ENCODE results near the gene ABHD11.
"Not testable (repeated sequence)": the region's sequence is repeated elsewhere in the genome, so short reads cannot be mapped to it uniquely, and the experiment has no call there.

The ABHD11 gene

DNA sequence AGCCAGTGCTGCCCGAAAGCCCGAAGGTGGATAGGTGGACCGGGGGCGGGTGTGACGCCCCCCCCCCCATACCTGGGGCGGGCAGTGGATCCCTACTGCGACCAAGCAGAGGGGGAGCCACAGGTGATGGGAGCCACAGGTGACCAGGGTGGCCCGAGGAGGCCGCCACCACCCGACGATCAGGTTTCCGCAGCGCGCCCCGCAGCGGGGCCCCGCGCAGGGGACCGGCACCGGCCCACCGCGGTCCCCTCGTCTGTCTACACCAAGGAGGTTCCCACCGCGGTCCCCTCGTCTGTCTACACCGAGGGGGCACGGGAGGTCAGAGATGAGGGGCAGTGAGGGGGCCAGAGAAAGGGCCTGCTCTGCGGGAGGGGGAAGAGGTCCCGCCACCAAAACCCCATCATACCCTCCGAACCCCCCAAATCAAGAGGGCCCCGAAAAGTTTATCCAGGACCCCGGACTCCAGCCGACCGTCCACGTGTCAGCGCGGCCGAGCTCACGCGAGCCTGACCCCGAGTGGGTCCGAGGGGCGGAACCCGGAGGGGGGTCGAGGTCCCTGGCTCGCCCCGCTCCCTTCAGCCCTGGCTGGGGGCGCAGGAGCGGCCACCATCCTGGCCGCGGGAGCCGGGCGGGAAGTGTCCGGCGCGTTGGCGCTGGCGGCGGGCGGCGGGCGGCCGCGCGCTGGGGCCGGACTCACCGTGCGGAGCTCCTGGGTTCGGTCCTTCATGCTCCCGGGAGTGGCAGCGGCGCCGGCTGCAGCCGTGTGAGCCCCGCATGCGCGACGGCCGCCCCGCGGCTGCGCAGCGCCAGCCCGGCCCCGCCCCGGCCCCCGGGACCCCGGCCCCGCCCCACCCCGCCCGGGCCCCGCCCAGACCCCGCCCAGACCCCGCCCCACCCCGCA, 19.4 kb downstream of the ABHD11 start, which contains the start of gene STX1A:
TSS of gene STX1A (minus strand) at position 765 of the 901 bp plus-strand sequence. CDS start at position 727, 38 bp downstream.
- DNase-seq (ENCODE audit: low spot score) = peak; percentile 55

DNA sequence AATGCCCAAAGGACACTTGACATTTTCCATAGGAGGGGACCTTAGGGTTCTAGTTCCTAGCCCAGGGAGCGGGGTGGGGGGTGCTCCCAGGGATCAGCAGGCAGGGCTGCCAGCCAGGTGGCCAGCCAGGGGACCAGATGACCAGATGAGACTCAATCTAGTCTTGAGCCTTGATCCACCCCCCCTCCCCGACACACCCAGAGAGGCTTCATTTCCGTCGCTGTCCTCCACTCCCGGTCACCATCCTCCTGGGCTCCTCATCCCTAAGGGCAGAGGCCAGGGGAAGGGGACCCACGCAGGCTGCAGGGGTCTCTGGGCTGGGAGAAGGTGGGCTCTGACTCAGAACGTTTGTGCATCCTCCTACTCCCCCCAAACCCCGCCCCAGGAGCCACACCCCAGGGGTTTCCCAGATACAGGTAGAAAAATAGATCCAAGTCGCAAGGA, 20.1 kb downstream of the ABHD11 start:
- DNase-seq (ENCODE audit: low spot score) = no peak

DNA sequence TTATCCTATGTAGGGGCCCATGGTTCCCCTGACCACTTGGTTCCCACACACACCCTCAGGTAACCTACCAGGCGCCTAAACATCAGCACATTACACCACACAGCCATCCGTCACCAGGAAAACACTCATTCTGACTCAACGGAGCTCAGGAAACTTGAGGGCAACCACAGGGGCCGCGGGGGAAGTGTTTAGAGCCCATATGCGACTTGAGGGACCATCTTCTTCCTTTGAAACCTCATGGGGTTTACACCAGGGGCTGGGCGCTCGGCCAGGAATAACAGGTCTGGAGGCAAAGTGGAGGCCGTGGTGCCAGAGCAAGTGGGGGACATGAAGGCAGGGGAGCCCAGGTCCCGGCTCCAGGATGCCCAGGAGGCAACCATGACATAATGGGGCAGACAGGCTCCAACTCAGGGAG, 20.6 kb downstream of the ABHD11 start:
- peak; percentile 95 for DNase-seq (ENCODE audit: low spot score)

DNA sequence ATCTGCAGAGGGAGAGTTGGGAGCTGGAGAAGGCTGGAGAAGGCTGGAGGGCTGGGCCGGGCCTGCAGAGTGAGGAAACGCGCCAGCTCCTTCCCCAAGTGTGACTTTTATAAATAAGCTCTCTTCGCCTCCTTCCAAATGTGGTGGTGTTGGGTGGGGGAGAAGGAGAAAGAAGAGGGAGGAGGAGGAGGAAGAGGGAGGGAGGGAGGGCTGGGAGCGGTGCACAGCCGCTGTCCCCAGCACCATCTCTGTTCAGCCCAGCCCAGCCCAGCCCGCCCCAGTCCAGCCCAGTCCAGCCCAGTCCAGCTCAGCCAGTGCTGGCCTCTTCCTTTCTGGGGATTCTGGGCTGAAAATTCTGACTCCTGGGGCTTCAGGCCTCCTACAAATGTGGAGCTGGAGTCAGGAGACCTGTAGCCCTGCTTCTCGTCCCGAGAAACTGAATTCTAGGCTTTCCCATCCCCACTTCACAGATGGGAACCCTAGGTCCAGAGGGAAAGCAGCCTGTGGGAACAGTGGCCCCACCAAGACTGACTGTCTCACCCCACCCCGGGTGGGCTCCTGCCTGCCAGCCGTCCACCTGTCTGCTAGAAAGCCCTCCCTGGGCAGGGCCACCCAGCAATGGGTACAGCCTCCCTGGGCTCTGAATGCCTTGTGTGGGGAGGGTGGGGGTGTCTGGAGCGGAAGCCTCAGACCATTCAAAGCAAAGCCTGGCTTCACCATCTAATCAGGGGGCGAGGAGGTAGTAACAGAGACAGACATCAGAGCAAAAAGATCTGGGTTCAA, 21.4 kb downstream of the ABHD11 start:
- DNase-seq (ENCODE audit: low spot score) = no peak

DNA sequence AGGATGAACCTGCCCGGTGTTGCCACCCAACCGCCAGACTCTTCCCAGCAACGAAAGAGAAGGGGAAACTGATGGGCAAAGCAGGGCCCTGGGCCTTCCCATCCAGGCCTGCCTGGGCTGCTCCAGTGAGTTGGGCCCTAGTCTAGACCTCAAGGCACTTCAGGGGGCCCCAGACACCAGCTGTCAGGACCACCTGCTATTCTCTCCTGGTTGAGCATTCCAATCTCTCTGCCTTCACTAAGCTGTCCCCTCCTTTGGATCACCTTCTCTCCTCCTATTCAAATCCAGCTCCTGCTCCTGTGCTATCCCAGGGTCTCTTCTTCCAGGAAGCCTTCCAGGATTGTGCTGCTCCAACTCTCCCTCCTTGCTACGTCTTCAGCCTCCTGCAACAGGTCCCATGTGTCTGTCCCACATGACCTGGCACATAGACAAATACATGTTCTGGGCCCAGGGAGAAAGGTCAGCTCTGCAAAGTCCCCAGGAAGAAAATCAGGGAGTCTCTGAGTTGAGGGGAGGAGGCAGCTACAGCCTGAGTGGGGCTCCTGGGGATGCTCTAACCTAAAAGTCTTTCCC, 22.2 kb downstream of the ABHD11 start:
- DNase-seq (ENCODE audit: low spot score) = no peak

DNA sequence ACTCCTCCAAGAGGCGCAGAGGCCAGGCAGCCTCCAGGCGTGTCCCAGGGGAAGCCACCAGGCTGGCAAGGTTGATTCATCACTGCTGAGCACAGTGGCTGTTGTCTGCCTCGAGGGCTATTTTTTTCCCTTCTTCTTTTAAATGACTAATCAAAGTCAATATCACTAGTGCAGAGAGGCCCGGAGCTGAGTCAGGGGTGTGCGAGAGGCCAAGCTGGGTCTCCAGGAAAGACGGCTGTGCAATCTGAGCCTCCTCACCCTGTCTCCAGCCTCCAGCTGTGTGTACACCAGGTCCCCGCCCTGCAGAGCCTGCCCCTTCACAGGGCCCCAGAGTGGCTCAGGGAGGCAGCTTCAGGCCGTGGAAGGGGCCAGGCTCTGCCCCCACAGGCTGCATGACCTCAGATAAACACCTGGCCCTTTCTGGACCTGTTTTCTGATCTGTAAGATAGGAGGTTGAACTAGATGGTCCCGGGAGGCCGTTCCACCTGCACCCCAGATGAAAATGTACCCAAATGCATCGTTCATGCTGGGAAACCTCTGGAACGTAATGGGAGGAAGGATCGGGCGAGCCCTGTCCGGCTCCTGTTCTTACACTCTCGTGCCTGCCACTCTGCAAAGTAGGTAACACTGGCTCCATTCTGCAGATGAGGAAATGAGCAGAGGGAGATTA, 22.8 kb downstream of the ABHD11 start:
- peak; percentile 94 for DNase-seq (ENCODE audit: low spot score)

DNA sequence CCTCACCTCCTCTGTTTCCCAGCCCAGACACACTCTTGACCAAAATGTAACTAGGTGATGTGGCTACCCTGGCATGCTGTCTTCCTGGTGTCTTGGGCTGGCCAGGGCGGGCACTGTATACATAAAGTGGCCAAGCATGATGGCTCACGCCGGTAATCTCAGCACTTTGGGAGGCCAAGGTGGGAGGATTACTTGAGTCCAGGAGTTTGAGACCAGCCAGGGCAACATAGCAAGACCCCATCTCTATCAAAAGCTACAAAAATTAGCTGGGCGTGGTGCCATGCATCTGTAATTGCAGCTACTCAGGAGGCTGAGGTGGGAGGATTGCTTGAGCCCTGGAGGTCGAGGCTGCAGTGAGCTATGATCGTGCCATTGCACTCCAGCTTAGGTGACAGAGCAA, 25.3 kb downstream of the ABHD11 start:
- DNase-seq (ENCODE audit: low spot score) = not testable (repeated sequence)

DNA sequence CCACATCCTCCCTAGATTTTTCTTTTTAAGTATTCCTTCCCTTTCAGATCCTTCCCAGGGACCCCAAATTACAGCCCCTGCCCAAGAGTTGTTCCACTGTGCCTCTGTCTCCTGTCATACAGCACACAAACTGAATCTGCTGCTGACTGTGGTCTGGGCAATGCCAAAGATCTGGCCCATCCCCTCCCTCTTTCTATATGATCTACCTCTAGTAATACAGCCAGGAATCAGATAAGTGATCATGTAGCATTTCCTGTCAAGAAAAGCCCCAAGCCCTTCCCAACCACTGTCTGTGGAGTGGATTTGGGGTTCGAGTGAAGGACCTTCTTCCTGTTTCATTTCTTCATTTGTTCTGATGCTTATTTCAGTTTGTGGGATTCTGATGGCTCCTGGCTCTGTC, 25.8 kb downstream of the ABHD11 start:
- DNase-seq (ENCODE audit: low spot score) = no peak

DNA sequence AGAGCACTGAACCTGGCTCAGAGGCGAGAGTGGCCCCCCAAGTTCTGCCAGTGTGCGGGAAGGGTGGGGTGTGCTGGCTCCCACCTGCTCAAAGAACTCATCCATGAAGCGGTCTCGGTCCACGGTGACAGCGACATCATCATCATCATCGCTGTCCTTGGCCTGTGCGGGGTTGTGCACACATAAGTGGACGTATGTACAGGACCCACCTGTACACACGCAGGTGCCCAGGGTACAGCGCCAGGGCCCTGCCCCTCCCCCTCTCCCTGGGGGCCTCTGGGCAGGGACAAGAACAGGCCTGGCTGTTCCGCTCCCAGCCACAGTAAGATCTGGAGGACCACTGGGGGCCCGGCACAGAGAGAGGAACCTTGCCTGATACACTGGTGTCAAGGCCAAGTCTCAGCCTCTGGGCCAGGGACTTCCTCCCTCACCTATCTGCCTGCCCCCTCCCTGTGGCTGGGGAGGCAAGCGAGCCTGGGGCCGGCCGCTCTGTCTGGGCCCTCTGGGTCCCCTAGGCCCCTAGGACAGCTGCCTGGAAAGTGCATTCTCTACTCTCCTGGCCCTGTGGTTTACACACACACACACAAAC, 29.5 kb downstream of the ABHD11 start:
- no peak for DNase-seq (ENCODE audit: low spot score)

DNA sequence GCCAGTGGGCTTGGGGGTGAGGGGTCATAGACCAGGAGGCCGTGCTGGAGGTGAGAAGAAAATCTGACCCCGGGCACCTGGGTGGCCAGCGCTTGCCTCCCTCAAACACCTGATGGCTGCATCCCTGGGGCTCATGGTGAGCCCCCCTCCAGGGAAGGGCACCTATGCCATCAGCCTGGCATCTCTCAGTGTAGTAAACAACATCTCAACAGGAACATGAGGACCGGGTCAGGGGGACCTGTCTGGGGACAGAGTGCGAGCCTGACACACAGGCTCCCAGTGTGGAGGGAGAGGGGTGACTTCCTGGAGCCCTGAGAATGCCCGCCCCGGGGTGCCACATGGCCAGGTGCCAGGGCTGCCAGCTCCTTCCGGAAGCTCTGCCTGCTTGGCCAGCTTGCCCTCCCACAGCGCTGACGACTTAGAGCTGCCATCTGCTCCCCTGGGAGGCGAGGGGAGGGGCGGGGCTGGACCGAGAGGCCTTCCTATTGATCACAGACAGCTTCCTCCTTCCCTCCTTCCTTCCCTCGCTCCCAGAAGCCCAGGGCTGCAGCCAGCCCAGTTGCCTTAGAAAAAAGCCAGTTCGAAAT, 31.5 kb downstream of the ABHD11 start:
- no peak for DNase-seq (ENCODE audit: low spot score)

DNA sequence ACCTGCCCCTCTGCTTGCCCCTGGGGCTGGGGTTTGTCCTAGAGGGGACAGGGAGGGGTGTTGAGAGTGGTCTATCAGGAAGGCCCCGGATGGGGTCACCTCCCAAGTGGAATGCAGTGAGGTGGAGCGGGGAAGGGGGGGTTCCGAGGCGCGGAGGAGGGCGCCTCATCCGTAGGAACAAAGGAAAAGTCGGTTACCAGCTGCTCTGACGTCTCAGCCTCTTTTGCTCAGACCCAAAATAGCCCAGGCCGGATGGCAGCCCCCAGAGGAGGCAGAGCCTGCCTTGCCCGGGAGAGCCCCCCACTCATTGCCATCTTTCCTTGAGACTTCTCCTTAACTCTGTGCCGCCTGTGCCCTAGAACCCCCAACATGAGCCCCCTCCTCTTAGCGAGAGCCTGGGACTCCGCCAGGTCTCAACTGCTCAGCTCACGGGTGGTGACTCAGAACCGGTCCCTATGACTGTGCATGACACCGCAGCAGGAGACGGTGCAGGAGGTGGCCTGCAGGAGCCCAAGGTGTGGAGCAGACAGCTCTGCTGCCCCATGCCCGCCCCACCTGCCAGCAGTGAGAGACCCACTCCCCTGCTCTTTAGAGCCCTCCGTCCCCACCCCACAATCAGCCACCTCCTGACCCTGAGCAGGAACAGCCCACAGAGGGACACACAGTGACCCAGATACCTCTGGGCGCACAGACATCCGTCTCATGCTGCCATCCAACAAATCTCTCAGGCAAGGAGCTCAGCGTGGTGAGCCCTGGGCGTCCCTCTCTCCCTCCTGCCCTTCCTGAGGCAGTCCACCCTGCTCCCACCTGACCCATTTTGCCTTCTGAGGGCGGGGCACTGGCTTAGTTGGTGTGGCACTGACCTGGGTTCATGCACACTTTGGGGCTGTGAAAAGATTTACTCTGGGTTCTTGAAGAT, 32.2 kb downstream of the ABHD11 start:
- no peak for DNase-seq (ENCODE audit: low spot score)

DNA sequence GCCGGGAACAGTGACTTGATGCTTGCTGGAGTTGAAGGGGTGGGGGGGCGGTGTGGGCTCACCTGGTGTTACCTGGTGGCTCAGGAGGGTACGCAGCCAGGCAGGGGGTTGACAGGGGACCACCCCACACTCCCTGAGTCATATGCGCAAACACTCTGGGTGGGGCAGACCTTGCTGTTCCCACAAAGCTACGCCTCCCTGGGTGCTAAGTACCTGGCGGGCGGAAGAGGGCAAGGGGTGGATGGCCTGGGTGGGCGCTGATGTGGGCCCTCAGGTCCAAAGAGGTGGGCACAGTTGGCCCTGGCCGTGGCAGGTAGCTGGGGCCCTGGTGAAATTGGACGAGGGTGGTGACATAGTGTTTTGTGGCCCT, 33.1 kb downstream of the ABHD11 start:
- no peak for DNase-seq (ENCODE audit: low spot score)

DNA sequence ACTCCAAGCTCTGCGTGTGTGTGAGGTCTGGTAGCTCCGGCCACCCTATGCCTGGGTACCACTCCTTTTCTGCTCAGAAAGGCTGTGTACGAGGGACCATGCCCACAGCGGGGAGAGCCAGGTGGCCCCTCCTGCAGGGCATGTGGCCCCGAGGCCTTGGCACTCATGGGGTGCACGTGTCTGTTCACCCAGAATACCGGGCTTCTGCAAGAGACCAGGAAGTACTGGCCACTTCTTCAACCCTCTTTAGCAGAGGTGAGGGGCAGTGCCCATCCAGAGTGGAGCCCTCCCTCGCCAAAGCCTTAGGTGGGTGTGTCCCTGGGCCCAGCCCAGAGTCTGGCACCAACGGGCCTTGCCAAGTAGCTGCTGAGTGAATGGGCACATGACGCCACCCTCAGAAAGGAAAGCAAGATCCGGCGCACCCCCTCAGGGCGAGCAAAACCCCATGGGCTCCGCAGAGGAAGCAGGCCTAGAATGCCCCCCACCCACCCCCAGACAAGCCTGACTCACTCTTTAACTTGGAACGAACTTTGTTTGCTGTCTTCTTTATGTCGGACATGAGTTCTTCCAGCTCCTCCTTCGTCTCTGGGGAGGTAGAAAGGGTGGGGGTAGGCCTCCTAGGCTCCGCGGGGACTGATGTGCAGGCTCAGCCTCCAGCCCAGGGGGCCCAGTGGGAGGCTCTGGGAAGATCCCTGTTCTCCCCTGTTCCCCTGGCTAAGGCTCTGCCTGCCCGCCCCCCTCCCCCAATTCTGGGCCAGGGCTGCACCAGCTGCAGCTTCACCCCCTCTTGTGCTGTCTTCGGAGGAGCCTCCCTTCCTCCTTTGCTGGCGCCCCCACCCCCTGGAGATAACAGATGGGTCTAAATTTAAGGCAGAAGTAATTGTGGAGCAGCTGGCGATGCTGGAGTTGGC, 33.7 kb downstream of the ABHD11 start:
- DNase-seq (ENCODE audit: low spot score) = no peak

DNA sequence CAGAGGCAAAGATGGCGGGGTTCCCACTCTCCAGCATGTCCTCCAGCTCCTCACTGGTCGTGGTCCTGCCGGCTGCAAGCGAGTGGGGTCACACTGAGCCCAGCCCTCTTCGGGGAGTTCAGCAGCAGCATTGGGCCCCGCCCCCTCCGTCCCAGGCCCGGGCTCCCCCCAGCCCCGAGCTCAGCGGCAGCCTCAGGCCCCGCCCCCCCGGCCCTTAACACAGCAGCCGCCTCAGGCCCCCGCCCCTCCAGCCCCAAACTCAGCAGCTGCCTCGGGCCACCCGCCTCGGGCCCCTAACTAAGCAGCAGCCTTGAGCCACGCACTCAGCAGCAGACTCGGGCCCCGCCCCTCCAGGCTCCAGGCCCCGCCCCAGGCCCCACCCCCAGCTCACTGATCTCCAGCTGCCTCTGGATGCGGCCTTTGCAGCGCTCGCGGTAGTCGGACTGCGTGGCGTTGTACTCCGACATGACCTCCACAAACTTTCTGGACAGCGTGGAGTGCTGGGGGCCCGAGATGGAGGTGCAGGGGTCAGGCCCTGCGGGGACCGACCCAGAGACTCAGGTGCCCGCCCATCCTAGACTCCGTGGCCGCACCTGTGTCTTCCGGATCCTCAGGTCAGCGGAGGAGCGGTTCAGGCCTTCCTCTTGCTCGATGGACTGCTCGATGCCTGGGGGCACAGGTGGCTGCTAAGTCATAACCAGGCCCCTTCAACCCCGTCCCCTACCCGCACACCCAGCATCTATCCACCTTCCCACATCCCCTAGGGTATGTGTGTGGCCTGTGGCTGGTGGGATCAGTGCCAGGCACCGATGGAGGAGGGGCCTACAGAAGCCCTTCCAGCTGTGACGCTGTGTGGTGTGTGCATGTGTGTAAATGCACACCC, 34.6 kb downstream of the ABHD11 start:
- DNase-seq (ENCODE audit: low spot score) = no peak

DNA sequence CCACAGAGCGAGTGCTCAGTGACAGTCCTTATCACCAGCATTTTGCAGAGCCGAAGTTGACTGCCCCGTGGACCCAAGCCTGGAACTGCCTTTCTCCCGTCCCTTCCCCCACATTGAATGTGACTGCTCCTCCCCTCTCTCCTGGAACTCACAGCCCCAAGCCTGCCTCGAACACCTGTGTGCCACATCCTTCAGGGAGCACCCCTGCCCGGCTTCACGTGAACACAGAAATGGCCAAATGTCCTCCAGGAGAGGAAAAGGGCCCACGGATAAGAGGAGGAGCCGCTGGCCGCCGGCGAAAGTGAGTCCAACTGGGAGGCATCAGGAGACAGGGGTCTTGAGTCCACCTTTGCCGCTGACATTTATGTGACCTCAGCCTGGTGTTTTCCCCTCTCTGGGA, 35.4 kb downstream of the ABHD11 start:
- no peak for DNase-seq (ENCODE audit: low spot score)

DNA sequence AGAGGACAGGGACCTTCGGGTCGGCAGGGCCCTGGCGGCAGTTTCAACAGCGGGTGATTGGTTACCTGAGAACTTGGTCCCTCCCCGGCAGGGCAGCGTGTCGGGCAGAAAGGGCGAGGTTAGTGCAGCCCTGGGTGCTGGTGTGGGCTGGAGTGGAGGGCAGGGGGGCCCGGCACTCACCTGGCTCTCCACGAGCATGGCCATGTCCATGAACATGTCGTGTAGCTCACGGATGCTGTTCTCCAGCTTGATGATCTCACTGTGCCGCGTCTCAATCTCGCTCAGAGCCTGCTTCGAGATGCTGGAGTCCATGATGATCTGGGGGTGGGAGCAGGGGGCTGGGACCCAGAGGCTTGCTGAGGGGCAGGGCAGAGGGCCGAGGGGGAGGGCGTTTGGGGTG, 35.9 kb downstream of the ABHD11 start:
- no peak for DNase-seq (ENCODE audit: low spot score)

DNA sequence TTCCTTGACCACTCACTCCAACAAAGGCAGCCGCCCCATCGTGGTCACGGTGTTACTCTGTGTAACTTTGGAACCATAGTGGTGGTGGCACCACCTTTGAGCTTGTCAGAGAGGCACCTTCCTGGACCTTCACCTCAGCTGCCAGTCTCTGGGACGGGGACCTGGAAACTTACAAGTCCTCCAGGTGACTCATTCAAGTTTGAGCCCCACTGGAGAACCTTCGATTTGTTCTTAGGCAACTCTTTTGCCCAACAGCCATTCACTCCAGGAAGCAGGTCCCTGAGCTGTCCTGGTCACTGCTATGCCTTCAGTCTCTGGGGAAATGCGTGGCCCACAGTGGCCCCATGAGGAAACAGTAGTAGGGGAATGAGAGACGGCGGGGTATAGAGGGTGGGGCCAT, 36.4 kb downstream of the ABHD11 start:
- DNase-seq (ENCODE audit: low spot score) = no peak

DNA sequence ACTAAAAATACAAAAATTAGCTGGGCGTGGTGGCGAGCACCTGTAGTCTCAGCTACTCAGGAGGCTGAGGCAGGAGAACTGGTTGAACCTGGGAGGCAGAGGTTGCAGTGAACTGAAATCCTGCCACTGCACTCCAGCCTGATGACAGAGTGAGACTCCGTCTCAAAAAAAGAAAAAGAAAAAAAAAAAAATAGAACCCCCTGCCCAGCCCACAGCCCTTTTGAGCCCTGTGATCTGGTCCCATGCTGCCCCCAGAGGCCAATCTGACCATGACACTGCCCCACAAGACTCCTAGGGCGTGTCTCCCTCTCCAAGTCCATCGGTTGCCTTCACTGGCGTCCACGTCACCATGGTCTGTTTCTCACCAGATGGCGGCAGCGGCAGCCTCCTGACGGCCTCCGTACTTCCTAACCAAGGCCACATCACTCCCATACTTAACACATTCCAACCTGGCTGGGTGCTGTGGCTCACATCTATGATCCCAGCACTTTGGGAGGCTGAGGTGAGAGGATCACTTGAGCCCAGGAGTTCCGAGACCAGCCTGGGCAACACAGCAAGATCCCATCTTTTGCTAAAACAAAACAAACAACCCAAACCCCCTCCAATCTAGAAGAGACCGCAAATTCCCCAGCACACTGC, 37.1 kb downstream of the ABHD11 start:
- peak; percentile 46 for DNase-seq (ENCODE audit: low spot score)
